Adipose tissue (tissue), 3 donors: Measurements from ENCODE around the gene PRKCB. TPM values are rescaled to one million over a fixed set of nuclear protein-coding genes. Genes with fewer than 3 reads are reported as not detected.

Experiments used
- H3K27ac ChIP-seq: one replicate; pipeline ENCODE4 v1.5.1; 2013; ENCODE audit warnings: low read depth, low read length
- WGBS, 3 donors: extraction: QIAGEN DNeasy Blood & Tissue Kit; methylation state at CpG; one replicate each; pipeline ENCODE4 v1.1.7; 2013; 5-methylcytosine and 5-hydroxymethylcytosine counted together
- polyA plus RNA-seq, 3 donors: library from polyadenylated mRNA; stranded (reverse); fragments of 200-250 nt; gene quantifications; one replicate each; pipeline ENCODE4 v1.2.3, GENCODE V29; 2013
- donor health status: healthy with polysubstance abuse.
- donor health status: Bipolar disorder and iron deficiency.
- donor health status: healthy.

The PRKCB gene
- polyA plus RNA-seq, 3 donors: 0.67 to 4.5 (median 3.1) TPM

DNA sequence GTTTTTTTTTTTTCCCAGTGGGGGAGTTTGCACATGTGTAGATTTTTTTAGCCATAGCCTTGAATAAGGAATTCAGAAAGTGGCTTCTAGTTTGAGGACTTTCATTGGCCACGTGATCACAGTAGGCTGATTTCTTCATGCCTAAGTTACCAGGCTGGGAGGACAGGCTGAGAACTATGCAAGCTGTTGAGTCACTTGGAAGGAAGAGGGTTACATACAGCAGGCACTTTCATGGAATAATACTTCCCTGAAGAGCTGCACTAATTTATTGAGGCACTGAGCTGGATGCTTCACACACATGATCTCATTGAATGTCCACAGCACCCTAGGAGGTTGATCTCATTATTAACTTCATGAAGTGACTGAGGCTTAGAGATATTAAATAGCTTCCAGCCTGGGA lies 22.8 kb downstream of the PRKCB start:
- 26 to 58% (median 48%) methylated on average over 1 of the region's 1 CpG for WGBS, 3 donors
- no peak overlapping the region for H3K27ac ChIP-seq

- 47 to 67% (median 54%) methylated on average over 2 of the region's 2 CpGs for WGBS, 3 donors
- no peak overlapping the region for H3K27ac ChIP-seq
Observed at GRCh38 chr16:23859713-23860269, 24.0 kb downstream of the PRKCB start.

- WGBS, 3 donors: 68 to 76% (median 73%) methylated on average over 3 of the region's 3 CpGs
- H3K27ac ChIP-seq: no peak overlapping the region
Observed at GRCh38 chr16:23861874-23862273, 26.1 kb downstream of the PRKCB start.

DNA sequence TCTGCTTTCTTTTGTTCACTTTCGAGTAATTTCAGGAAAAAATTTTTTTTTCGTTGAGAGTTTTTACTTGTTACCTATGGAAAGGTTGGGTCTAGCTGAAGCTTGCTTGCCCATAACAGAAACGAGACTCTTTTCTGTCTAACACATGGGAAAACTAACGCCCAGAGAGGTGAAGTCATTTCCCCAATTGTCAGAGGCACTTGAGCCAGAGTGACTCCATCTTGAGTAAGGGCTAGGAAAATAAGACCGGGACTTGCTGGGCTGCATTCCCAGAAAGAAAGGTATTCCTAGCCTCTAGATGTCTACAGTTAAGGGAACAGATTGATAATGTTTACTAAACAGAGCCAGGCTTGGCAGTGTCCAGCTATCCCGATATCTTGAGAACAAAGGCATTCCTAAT lies 26.8 kb downstream of the PRKCB start:
- 61 to 76% (median 67%) methylated on average over 6 of the region's 6 CpGs for WGBS, 3 donors

DNA sequence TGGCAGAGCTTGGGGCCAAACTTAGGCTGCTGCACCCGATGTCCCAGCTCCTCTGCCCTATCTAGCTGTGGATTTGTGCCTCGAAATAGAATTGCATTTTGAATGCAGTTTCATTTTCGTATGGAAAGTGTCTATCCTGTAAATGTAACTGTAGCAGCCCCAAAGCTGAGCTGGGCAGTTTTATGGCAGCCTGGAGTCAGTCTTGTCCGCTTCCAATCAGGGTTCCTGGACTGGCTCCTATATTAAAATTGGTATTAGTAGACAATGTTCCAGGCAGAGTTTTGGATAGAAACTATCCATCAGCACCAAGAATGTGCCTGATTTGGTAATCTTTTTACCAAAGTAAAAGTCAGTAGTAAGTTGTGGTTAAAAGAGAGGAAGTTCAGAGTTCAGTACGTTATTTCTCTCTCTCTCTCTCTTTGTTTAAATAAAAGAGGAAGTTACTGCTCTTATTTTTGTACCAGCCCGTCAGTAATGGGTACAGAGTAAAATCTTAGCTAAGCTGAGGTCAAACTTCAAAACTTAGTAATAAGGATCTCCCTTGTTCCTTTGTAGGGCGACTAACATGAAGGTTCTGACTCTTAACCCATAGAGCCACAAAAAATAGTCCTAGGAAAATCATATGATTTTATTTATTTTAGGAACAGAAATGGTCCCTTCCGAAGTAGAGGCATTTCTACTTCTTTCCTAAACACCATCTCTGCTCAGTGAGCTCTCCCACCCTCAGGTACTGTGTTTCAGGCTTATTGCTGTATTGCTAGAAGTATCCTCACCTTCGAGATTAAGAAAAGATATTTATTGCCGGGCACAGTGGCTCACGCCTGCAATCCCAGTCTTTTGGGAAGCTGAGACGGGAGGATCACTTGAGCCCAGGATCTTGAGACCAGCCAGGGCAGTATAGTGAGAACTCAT lies 28.0 kb downstream of the PRKCB start:
- H3K27ac ChIP-seq: no peak overlapping the region
- 34 to 43% (median 38%) methylated on average over 12 of the region's 12 CpGs for WGBS, 3 donors

More for the DNA sequence above, 26.8 kb downstream of the PRKCB start:
- no peak overlapping the region for H3K27ac ChIP-seq

GRCh38 chr16:23865853-23866252 lies 30.1 kb downstream of the PRKCB start:
- 29 to 51% (median 50%) methylated on average over 2 of the region's 2 CpGs for WGBS, 3 donors
- H3K27ac ChIP-seq: no peak overlapping the region

GRCh38 chr16:23866621-23867020 lies 30.8 kb downstream of the PRKCB start:
- 55 to 89% (median 83%) methylated on average over 4 of the region's 4 CpGs for WGBS, 3 donors
- H3K27ac ChIP-seq: no peak overlapping the region

DNA sequence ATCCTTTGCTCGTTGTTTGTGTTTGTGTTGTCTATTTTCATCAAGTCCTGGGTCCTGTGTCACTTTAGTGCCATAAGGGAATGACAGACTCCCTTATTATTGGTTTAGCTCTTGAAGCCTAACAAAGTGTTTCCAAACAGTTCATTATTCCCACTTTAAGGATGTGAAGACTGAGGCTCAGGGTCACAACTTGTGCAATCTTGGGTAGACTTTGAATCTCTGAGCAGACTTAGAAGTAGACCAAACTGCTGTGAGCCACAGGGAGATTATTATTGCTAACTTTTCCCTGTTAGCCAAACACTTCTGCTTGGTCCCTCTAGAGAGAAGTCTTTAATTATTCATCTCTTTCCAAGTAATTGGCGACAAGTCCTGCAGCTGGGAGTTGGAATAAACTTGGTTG lies 31.8 kb downstream of the PRKCB start:
- 63 to 78% (median 78%) methylated on average over 2 of the region's 2 CpGs for WGBS, 3 donors

DNA sequence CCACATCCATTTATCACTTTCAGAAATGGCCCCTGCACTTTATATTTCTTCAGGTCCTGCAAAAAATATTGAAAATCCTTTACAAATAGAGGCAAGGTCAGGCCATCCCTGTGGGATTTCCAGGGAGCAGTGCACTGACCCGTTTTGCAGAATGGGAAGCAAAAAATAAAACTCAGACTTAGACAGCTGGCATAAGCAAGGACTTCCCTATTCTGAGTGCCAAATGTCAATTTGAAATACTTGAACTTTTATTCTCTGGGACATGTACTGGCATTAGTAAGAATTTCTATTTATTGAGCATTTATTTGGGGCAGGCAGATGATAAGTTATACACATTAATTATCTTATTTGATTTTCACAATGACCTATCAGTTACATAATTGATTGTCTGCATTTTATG lies 32.4 kb downstream of the PRKCB start:
- 10 to 36% (median 14%) methylated on average over 1 of the region's 1 CpG for WGBS, 3 donors
- no peak overlapping the region for H3K27ac ChIP-seq

More for the DNA sequence above, 31.8 kb downstream of the PRKCB start:
- no peak overlapping the region for H3K27ac ChIP-seq

GRCh38 chr16:23869052-23869451 lies 33.3 kb downstream of the PRKCB start:
- 28 to 40% (median 37%) methylated on average over 5 of the region's 5 CpGs for WGBS, 3 donors
- H3K27ac ChIP-seq: no peak overlapping the region

GRCh38 chr16:23871924-23872323 lies 36.1 kb downstream of the PRKCB start:
- H3K27ac ChIP-seq: no peak overlapping the region
- 48 to 66% (median 56%) methylated on average over 3 of the region's 3 CpGs for WGBS, 3 donors

GRCh38 chr16:23874613-23875294 lies 39.0 kb downstream of the PRKCB start:
- H3K27ac ChIP-seq: no peak overlapping the region
- 72 to 86% (median 76%) methylated on average over 5 of the region's 5 CpGs for WGBS, 3 donors

DNA sequence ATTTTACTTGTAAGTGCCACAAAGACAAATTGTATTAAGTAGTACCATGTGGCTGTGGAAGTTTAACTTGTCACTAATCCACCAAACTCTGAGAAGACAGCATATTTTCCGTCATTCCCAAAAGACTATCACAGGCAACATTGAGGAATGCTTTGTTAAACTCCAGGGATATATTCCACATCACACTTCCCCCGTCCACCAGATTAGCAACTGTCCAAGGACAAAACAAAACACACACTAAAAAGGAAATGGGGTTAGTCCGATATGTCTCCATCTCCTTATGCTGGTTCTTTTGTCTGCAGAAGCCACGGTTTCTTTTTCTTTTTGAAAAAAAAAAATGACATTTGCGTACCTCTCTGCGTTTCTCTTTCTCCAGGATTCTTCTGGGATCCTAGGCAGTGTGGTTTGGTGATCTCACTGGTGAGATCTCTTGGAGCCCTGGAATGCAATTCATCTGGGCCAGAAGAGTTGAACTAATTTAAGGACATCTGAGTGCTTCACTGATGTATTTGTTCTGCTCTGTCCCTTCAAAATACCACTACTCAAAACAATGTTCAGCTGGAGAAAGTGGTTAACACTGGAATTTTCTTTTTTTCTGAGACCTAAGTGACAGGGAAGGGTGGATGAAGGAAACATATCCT lies 40.6 kb downstream of the PRKCB start:
- WGBS, 3 donors: 43 to 50% (median 45%) methylated on average over 6 of the region's 6 CpGs
- H3K27ac ChIP-seq: no peak overlapping the region

- 75 to 88% (median 84%) methylated on average over 9 of the region's 9 CpGs for WGBS, 3 donors
- no peak overlapping the region for H3K27ac ChIP-seq
Observed at GRCh38 chr16:23877107-23878070, 41.6 kb downstream of the PRKCB start.

DNA sequence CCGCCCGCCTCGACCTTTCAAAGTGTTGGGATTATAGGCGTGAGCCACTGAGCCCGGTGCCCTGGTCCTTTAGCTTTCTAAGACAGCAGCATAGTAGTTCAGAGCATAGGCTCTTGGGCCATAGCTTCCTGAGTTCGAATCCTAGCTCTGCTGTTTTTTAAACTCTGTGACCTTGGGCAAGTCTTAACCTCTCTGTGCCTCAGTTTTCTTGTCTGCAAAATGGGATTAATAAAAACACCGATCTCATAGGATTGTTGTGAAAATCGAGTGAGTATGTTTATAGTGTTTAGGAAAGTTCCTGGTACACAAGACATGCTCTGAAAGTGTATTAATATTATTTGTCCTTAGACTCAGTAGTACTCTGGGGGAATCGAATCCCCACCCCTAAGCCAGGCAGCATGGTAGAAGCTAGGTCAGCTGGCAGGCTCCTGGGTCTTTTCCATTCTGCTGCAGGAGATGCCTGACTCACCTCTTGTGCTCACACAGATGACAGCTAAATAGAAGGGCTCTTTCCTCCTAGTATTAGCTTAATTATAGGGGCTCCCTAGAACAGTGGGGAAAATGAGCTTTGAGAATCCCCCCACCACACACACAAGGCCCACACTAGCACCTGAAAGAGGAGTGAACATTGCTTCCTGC lies 44.1 kb downstream of the PRKCB start:
- 82 to 91% (median 89%) methylated on average over 9 of the region's 9 CpGs for WGBS, 3 donors
- no peak overlapping the region for H3K27ac ChIP-seq

GRCh38 chr16:23889189-23889588 lies 53.4 kb downstream of the PRKCB start:
- no peak overlapping the region for H3K27ac ChIP-seq
- 64 to 93% (median 71%) methylated on average over 2 of the region's 2 CpGs for WGBS, 3 donors

- WGBS, 3 donors: 60 to 81% (median 77%) methylated on average over 1 of the region's 1 CpG
- no peak overlapping the region for H3K27ac ChIP-seq
Observed at GRCh38 chr16:23893986-23894385, 58.2 kb downstream of the PRKCB start.
